ENCODE results near the gene TCF12. TPM values are rescaled to one million over a fixed set of nuclear protein-coding genes. Genes with fewer than 3 reads are reported as not detected.
A peak's percentile ranks its signal among the peaks of the same experiment; 100 is the strongest.

The TCF12 gene
- total RNA-seq, 1 donor from 2014 or later, result 106 TPM

DNA sequence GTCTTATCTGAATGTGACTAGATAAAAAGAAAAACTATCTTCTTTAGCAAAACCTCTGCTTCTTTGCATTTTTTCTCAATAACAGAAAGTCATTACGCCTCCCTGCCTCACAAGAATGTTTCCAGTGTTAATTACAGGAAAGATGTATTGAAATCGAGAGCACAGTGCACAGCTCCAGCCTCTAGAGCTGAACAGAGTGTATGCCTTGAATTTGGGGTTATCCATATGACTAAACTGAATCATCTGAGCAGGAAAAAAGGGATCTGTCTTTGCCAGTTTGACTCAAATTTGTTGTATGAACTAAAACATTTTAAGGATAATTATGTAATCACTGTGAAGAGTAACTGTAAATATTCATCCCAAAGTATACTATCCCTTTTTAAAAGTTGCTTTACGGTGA lies 308.7 kb downstream of the TCF12 start:
- Mint-ChIP-seq H3K27ac (ENCODE audit: unreplicated experiment) (peak overlapping the region; percentile 24), H3K4me3 (ENCODE audit: unreplicated experiment) (no peak overlapping the region), H3K36me3 (ENCODE audit: low read depth) (no peaks in the 10 kb centered on the region), H3K4me1 (ENCODE audit: low read depth) (peaks cover 50% of the 10 kb centered on the region), H3K27me3 (ENCODE audit: low read depth) (no peaks in the 10 kb centered on the region), H3K9me3 (ENCODE audit: low read depth) (no peaks in the 10 kb centered on the region)
- DNase-seq (ENCODE audit: low spot score), result no peak
- TF ChIP-seq CTCF (IDR thresholded peaks at IDR 0.05), result no peak

DNA sequence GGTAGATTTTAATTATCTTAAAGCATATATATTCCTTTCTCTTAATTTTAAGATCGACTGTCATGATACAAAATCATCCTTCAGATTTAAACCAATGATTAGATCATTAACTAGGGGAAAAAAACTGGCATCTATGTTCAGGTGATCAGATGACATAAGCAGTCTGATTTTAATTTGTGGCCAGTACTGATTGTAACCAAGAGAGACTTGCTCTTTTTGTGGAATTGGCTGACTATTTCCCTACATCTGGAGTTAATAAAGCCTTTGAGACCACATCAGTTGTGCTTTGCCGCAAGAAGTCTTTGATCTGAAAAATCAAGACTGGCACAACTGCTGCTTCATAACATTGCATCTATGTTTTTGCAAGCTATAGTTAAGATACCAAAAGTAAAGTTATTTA lies 309.5 kb downstream of the TCF12 start:
- H3K4me1 Mint-ChIP-seq (ENCODE audit: low read depth), result peaks cover 43% of the 10 kb centered on the region
- no peak for DNase-seq (ENCODE audit: low spot score)
- peaks cover 2% of the 10 kb centered on the region for H3K36me3 Mint-ChIP-seq (ENCODE audit: low read depth)
- no peaks in the 10 kb centered on the region for H3K27me3 Mint-ChIP-seq (ENCODE audit: low read depth)
- H3K4me3 Mint-ChIP-seq (ENCODE audit: unreplicated experiment), result no peak overlapping the region
- no peaks in the 10 kb centered on the region for H3K9me3 Mint-ChIP-seq (ENCODE audit: low read depth)
- TF ChIP-seq CTCF (IDR thresholded peaks at IDR 0.05), result no peak
- peak overlapping the region; percentile 74 for H3K27ac Mint-ChIP-seq (ENCODE audit: unreplicated experiment)

- no peaks in the 10 kb centered on the region for H3K27me3 Mint-ChIP-seq (ENCODE audit: low read depth)
- H3K27ac Mint-ChIP-seq (ENCODE audit: unreplicated experiment), result peak overlapping the region; percentile 45
- H3K36me3 Mint-ChIP-seq (ENCODE audit: low read depth), result peaks cover 3% of the 10 kb centered on the region
- no peaks in the 10 kb centered on the region for H3K9me3 Mint-ChIP-seq (ENCODE audit: low read depth)
- no peak for DNase-seq (ENCODE audit: low spot score)
- no peak for TF ChIP-seq CTCF (IDR thresholded peaks at IDR 0.05)
- peaks cover 38% of the 10 kb centered on the region for H3K4me1 Mint-ChIP-seq (ENCODE audit: low read depth)
- no peak overlapping the region for H3K4me3 Mint-ChIP-seq (ENCODE audit: unreplicated experiment)
Observed at GRCh38 chr15:57228395-57228794, 310.0 kb downstream of the TCF12 start.

- H3K27me3 Mint-ChIP-seq (ENCODE audit: low read depth), result no peaks in the 10 kb centered on the region
- H3K4me1 Mint-ChIP-seq (ENCODE audit: low read depth), result peaks cover 32% of the 10 kb centered on the region
- peaks cover 8% of the 10 kb centered on the region for H3K36me3 Mint-ChIP-seq (ENCODE audit: low read depth)
- H3K9me3 Mint-ChIP-seq (ENCODE audit: low read depth), result no peaks in the 10 kb centered on the region
- H3K4me3 Mint-ChIP-seq (ENCODE audit: unreplicated experiment), result no peak overlapping the region
- DNase-seq (ENCODE audit: low spot score), result no peak
- peak overlapping the region; percentile 70 for H3K27ac Mint-ChIP-seq (ENCODE audit: unreplicated experiment)
- no peak for TF ChIP-seq CTCF (IDR thresholded peaks at IDR 0.05)
Observed at GRCh38 chr15:57229051-57229450, 310.6 kb downstream of the TCF12 start.

GRCh38 chr15:57231559-57231958 lies 313.1 kb downstream of the TCF12 start:
- Mint-ChIP-seq H3K36me3 (ENCODE audit: low read depth) (peaks cover 20% of the 10 kb centered on the region), H3K27me3 (ENCODE audit: low read depth) (no peaks in the 10 kb centered on the region), H3K4me3 (ENCODE audit: unreplicated experiment) (no peak overlapping the region), H3K27ac (ENCODE audit: unreplicated experiment) (no peak overlapping the region), H3K9me3 (ENCODE audit: low read depth) (no peaks in the 10 kb centered on the region), H3K4me1 (ENCODE audit: low read depth) (peaks cover 36% of the 10 kb centered on the region)
- no peak for DNase-seq (ENCODE audit: low spot score)
- TF ChIP-seq CTCF (IDR thresholded peaks at IDR 0.05), result no peak

Data from chondrocyte (in vitro differentiated cells).